Midbrain (tissue), 1 donor: ENCODE results near the gene CHURC1.
"Not testable (repeated sequence)": the region's sequence is repeated elsewhere in the genome, so short reads cannot be mapped to it uniquely, and the experiment has no call there.

Experiments
- DNase-seq: peaks from one replicate; lab custom pipeline; 2025; lab: John Stamatoyannopoulos, UW

CHURC1 gene

GRCh38 chr14:64910847-64911495 lies 3.3 kb upstream of the CHURC1 start:
- no peak for DNase-seq

DNA sequence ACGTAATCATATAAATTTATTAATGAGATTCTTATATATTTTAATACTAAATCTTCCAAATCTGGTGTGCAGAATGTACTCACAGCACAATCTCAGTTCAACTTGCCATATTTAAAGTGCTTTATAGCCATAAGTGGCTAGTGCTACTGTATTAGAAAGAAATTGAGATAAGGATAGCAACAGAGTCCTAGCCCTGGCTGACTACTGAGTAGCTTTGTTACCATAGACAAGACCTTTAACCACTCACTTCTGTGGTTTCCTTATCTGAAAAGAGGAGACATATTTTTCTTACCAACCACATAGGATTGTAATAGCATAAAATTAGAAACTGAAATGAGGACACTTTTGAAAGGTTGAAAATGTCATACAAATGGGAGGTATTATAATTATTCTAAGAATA lies 2.0 kb upstream of the CHURC1 start:
- no peak for DNase-seq

GRCh38 chr14:64913477-64913876 lies 778 bp upstream of the CHURC1 start:
- DNase-seq, result not testable (repeated sequence)

GRCh38 chr14:64915029-64915424 lies 772 bp downstream of the CHURC1 start:
- no peak for DNase-seq

GRCh38 chr14:64915797-64916196 lies 1.5 kb downstream of the CHURC1 start:
- no peak for DNase-seq

DNA sequence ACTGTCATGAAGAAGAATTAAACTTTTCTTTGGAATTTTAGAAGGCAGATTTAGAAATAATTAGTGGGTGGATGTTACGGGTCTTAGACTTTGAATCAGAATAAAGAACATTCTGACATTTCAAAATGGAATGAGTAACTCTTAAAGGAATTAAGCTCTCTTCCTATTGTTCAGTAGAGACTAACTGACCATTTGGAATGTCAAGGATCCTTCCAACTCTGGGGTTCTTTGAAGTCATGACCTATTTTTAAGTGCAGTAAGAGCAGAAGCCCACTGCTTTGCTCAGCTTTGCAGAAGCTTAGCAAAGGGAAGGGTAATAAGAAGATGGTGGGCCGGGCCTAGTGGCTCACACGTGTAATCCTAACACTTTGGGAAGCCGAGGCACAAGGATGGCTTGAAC lies 4.0 kb downstream of the CHURC1 start:
- DNase-seq, result no peak

- DNase-seq, result no peak
Measured at GRCh38 chr14:64919215-64919614, 5.0 kb downstream of the CHURC1 start.

DNA sequence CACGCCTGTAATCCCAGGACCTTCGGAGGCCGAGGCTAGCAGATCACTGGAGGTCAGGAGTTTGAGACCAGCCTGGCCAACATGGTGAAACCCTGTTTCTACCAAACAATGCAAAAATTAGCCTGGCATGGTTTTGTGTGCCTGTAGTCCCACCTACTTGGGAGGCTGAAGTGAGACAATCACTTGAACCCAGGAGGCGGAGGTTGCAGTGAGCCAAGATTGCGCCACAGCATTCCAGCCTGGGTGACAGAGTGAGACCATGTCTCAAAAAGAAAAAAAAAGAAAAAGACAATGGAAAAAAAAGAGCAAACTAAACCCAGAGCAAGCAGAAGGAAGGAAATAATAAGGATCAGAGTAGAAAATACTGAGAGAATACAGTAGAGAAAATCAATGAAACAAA lies 5.4 kb downstream of the CHURC1 start:
- DNase-seq, result no peak

DNA sequence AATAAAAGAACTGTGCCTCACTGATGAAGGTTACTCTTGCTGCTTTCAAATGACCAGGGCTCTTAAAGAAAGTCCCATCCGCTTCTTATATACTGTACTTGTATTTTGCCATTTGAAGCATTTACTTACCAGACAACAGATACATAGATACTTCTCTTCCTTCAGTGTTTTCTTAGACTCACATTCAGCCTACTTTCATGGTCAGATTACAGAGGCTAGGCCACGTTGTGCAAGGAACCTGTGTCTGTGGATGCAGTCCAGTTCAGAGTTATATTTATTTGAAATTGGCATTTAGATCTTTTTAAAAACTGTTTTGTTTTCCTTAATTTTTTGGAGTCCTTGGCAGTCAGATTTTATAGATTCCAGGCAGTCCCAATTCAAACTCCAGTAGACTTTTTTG lies 6.2 kb downstream of the CHURC1 start:
- DNase-seq, result no peak

DNA sequence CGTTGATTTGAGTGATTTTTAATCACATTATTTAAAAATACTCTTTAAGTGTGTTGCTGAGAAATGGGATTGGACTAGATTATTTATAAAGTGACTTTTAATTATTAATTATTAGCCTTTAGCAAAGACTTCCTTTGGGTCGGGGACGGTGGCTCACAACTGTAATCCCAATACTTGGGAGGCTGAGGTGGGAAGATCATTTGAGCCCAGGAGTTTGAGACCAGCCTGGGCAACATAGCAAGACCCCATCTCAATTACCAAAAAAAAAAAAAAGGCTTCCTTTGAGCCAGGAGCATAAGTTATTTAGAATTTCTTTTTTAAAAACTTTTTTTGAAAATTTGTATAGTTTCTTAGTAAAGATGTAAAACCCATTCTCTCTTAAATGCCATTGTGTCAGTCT lies 8.8 kb downstream of the CHURC1 start:
- DNase-seq, result no peak

DNA sequence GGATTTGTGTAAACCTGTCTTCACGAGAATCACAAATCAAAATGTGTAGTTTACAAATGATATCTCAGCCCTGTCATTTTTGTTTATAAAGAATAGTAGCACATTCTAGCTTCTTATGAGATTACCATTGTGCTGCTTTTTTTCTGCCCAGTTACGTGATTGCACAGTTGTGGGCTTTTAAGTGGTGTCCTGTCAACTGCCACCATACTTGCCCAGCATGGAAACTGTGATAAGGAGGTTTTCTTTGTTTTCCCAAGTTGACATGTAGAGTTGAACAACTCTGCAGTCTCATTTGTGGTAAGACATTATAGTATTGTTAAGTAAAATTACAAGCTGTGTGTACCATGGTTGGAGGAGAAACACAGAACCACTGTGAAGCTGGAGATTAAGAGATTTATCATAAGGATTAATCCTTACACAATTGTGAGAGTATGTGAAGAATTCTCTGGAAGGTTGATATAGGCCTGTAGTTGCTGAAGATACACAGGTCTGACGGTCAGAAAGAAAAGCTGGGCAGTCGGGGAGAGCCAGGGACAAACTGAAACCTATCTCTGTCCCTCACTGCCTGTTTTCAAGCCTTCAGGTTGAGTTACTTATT lies 12.2 kb downstream of the CHURC1 start:
- DNase-seq, result no peak

DNA sequence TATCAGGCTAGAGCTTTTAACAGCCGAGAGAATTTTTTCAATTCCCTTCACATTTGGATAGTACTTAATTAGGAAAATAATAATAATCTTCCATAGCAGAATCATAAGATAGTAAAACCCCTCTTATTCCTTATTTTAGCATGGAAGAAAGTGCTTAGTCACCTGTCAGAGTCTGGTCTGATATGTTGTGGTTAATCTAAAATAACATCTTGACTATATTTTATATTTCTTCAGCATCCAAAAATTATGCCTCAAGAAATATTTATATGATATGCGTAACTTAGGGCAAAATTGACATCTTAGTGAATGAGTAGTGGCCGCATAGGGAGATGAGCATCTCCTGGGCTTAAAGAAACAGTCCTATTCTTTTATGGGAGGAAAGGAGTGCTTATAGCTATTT lies 12.8 kb downstream of the CHURC1 start:
- DNase-seq, result no peak

GRCh38 chr14:64928239-64929013 lies 14.2 kb downstream of the CHURC1 start:
- no peak for DNase-seq

DNA sequence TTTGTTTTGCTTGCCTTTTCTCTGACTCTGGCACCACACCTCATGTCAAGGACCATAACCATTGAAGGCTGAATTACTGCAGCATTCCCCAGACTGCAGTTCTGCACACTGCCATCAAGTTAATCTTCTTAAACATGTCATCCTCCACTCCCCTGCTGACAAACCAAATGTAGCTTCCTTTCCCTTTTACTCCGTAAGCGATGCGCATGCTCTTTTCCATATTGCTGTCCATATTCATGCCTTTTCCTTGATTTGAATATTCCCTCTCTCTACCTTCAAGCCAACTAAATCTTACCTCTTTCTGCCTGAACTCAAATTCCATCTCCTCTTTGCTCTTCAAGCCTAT lies 14.7 kb downstream of the CHURC1 start:
- no peak for DNase-seq

DNA sequence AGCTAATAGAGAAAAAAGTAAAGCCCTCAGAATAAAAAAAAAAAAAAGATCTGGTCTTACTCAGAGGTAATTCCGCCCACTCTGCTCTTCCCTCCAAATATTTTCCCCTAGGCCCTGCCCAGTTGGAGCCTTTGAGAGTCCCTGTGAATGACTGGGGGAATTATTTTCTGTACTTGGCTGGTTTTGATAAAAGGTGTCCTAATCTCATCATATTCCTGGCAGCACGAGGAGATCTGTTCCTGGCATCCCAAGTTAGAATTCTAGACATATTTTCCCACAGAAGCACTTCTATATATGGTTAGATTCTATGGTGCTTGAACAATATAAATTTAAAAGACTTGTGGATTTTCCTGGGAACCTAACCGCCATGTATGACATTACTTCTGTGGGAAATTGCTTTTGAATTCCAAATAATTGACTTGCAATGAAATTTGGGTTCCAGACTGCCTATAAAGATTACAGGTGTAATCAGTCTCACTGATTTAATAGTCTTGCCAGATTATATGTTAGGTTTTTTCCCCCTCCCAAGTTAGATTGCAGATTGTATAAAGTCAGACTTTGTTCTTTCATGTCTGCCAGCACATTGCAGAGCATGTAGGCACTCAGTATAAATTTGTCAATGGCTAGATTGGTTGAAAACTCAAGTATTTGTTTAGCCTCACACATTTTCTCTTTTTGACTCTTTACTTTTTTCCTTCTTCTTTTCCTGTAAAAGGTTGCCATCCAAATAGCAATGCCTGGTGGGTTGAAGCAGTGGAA lies 16.0 kb downstream of the CHURC1 start:
- DNase-seq, result no peak

DNA sequence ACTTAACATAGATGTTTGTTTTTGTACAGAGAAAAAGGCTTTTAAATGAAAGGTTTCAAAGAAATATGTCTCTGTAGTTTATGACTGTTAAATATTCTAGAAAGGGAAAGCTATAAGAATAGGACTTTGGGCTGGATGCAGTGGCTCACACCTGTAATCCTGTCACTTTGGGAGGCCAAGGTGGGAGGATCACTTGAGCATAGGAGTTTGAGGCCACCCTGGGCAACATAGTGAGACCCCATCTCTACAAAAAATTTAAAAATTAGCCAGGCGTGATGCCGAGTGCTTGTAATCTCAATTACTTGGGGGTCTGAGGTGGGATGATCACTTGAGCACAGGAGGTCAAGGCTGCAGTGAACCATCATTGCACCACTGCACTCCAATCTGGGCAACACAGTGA lies 16.9 kb downstream of the CHURC1 start:
- no peak for DNase-seq

DNA sequence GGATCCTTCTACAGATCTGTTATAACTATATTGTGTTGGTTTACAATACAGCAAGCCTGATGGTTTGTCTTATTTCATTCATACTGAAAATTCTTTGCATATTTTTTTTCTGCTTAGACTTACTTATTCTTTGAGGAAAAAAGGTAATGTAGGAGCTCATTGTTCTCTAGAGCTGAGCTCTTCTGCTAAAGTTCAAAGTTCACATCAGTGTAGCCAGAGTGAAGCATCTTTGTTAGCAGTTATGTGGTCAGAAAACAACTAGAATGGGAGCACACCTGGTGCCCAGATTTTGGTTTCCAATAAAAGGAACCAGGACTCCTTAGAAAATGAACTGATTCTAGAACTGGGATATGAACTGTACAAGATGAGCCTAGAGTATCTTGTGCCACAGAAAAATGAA lies 18.0 kb downstream of the CHURC1 start:
- no peak for DNase-seq

DNA sequence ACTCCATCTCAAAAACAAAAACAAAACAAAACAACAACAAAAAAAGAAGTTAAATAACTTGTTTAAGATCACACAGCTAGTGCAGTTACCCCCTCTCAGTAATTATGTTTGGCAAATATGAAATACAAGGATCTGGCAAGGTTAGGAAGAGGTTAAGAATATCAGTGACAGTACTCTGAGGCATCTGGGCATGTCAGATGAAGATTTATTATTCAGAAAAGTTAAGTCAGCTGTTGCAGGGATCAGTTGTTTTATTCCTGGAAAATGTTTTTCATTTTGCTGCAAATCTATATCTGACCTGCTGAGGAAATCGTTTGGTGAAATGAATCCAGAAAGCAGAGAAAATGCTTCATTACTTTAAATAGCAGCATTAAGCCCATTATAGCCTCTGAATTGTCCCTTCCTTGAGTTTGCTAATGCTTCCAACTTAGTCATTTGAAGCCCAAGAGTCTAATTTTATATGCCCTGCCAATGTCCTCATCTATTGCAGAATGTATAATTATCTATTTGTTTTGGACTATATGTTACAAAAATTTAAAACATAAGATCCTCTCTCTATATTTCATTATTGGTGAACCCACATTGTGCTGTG lies 20.2 kb downstream of the CHURC1 start:
- no peak for DNase-seq

GRCh38 chr14:64935508-64935907 lies 21.3 kb downstream of the CHURC1 start:
- DNase-seq, result no peak

GRCh38 chr14:64937171-64937820 lies 23.0 kb downstream of the CHURC1 start:
- DNase-seq, result no peak

DNA sequence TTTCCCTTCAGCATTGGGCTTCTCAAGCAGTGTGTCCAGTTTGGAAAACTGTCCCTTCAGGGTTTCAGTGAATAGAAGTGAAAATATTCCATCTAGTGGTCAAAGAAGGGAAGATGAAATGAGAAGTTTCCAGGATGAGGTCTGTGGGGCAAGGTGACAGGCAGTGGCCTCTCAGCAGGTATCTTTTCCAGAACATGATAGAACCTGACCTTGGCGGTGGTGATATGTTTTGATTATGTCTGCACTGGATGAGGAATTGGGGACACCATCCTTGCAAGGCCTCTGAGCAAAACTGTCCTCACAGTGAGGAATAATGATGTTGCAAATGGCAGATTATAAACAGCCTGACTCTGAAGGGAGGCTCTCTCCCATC lies 23.6 kb downstream of the CHURC1 start:
- peak; percentile 31 for DNase-seq
